GM18499 (cell line): ENCODE measurements around the gene CHST15.
"Not testable (repeated sequence)": the region's sequence is repeated elsewhere in the genome, so short reads cannot be mapped to it uniquely, and the experiment has no call there.

Experiments used
- ATAC-seq: cut with Tn5 transposase; IDR thresholded peaks from one replicate; pipeline ENCODE4 v1.9.1; 2021; ENCODE audit warnings: moderate number of reproducible peaks; ENCODE audit not compliant: insufficient read depth, unreplicated experiment

Gene CHST15

DNA sequence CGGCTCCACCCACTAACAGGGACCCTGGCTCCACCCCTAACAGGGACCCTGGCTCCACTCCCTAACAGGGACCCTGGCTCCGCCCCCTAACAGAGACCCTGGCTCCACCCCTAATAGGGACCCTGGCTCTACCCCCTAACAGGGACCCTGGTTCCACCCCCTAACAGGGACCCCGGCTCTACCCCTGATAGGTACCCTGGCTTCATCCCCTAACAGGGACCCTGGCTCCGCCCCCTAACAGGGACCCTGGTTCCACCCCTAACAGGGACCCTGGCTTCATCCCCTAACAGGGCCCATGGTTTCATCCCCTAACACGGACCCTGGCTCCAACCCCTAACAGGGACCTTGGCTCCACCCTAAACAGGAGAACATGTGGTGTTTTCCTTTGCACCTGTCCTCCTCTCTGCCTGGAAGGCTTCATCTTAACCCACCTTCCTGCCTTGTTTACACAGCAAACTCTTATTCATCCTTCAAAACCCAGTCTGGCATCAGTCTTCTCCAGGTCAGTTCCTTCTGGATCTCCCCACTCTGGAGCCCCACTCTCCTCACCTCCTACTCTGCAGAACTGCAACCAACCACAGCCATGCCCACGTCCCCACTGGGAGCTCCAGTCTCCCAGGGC, 58.0 kb downstream of the CHST15 start:
- no peak for ATAC-seq

DNA sequence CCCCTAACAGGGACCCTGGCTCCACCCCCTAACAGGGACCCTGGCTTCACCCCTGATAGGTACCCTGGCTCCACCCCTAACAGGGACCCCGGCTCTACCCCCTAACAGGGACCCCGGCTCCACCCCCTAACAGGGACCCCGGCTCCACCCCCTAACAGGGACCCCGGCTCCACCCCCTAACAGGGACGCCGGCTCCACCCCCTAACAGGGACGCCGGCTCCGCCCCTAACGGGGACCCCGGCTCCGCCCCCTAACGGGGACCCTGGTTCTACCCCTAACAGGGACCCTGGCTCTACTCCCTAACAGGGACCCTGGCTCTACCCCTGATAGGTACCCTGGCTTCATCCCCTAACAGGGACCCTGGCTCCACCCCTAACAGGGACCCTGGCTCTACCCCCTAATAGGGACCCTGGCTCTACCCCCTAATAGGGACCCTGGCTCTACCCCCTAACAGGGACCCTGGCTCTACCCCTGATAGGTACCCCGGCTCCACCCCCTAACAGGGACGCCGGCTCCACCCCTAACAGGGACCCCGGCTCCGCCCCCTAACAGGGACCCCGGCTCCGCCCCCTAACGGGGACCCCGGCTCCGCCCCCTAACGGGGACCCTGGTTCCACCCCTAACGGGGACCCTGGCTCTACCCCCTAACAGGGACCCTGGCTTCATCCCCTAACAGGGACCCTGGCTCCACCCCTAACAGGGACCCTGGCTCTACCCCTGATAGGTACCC, 58.7 kb downstream of the CHST15 start:
- not testable (repeated sequence) for ATAC-seq

DNA sequence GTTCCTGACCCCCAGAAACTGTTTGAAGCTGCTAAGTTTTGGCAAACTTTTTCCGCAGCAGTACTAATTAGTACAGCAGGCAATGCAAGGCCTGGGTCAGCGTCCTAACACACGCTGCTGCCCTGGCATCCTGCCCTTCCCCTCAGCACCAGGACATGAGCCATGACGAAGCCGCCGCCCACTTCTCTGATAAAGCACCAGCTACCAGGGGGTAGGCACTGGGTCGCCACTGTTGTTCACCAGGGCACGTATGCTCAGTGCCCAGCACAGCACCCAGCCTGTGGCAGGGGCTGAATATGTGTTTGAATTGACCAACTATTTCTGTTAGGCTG, 59.5 kb downstream of the CHST15 start:
- no peak for ATAC-seq

GRCh38 chr10:124032971-124033886, 60.2 kb downstream of the CHST15 start:
- no peak for ATAC-seq

GRCh38 chr10:124032087-124032935, 61.1 kb downstream of the CHST15 start:
- ATAC-seq: no peak

- ATAC-seq: no peak
Observed at GRCh38 chr10:124030492-124031110, 62.8 kb downstream of the CHST15 start.

DNA sequence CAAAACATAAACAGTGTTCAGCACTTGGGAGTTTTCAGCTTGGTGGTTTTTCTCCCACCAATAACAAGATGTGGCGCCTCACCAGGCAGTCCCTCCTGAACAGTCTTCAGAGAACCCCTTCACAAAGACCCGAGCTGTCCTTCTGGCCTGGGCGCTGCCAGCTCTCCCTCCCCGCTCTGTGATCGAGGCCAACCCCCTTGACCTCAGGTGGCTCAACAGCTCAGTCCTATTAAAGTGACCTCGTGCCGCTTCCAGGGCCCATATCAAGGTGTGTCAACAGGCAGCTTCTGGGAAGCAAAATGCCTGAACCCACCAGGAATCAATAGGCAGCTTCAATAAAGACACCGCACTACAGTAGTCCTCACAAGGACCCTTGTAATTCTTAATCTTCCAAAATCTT, 63.3 kb downstream of the CHST15 start:
- ATAC-seq: no peak

DNA sequence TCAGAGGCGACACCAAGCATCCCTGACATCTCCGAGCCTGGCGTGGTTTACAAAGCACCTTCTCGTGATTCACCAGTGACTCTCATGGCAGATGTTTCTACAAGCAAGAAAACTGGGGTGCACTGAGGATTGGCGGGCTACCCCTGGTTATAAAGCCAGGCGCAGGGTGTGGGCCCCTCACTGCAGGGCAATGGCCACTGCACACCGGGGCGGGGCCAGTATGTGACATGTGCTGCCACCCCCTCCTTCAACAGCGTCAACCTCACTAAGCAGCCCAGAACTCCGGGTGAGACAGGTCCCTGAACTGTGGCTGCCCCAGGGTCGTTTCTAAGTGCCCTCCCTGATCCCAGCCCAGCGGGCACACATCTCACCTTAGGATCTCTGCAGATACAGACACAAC, 63.8 kb downstream of the CHST15 start:
- ATAC-seq: no peak

GRCh38 chr10:124028700-124029480, 64.5 kb downstream of the CHST15 start:
- ATAC-seq: no peak

DNA sequence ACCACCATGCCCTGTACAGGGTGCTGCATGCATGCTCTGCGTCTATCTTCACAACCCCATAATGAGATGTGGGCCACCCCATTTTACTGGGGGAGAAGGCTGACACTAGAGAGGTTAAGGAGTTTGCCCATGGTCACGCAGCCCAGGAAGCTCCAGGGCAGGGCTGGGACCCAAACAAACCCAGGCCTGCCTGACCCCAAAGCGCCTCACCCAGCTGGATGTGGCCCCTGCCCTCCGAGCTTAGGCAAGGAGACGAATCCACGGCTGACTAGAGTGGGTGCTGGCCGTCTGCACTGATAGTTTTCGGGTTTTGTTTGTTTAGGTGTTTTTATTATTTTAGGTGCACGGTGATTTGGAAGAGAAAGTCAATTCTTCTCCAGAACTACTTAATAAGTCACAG, 65.7 kb downstream of the CHST15 start:
- ATAC-seq: no peak

GRCh38 chr10:124027031-124027611, 66.3 kb downstream of the CHST15 start:
- ATAC-seq: no peak

DNA sequence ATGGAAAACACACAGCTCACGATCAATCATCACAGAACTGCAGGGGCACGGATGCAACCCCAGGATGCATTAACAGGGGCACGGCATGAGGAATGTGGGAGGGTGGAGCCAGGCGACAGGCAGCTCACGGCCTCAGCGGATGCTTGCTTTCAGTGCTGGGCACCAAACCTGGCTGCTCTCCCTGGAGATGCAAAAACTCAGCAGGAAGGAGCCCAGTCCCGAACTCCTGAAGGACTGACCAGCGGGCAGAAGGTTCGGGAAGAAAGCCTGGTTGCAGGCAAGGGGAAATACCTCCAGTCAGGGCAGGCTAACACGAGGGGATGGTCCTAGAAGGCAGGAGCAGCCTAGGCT, 66.8 kb downstream of the CHST15 start:
- no peak for ATAC-seq

- ATAC-seq: no peak
Observed at GRCh38 chr10:124025660-124026588, 67.5 kb downstream of the CHST15 start.

- no peak for ATAC-seq
Observed at GRCh38 chr10:124025152-124025551, 68.2 kb downstream of the CHST15 start.

GRCh38 chr10:124022066-124022465, 71.3 kb downstream of the CHST15 start:
- no peak for ATAC-seq

GRCh38 chr10:124020981-124021815, 72.2 kb downstream of the CHST15 start:
- no peak for ATAC-seq
